ENCODE data around the gene NCR1.
"Not testable (repeated sequence)": the region's sequence is repeated elsewhere in the genome, so short reads cannot be mapped to it uniquely, and the experiment has no call there.

NCR1 gene

GRCh38 chr19:54907899-54908298, 2.0 kb downstream of the NCR1 start:
- not testable (repeated sequence) for DNase-seq (ENCODE audit: low spot score)

GRCh38 chr19:54916822-54917221, 10.9 kb downstream of the NCR1 start:
- DNase-seq (ENCODE audit: low spot score), result no peak

DNA sequence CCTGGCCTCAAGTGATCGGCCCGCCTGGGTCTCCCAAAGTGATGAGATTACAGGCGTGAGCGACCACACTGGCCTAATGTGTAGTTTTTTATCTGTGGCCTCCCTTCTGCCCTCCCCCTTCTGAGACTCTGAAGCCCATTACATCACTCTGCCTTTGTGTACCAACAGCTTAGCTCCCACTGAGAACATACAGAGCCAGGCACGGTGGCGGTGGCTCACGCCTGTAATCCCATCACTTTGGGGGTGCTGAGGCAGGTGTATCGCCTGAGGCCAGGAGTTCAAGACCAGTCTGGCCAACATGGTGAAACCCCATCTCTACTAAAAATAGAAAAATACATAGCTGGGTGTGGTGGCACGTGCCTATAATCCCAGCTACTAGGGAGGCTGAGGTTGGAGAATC, 12.6 kb downstream of the NCR1 start:
- DNase-seq (ENCODE audit: low spot score), result no peak

DNA sequence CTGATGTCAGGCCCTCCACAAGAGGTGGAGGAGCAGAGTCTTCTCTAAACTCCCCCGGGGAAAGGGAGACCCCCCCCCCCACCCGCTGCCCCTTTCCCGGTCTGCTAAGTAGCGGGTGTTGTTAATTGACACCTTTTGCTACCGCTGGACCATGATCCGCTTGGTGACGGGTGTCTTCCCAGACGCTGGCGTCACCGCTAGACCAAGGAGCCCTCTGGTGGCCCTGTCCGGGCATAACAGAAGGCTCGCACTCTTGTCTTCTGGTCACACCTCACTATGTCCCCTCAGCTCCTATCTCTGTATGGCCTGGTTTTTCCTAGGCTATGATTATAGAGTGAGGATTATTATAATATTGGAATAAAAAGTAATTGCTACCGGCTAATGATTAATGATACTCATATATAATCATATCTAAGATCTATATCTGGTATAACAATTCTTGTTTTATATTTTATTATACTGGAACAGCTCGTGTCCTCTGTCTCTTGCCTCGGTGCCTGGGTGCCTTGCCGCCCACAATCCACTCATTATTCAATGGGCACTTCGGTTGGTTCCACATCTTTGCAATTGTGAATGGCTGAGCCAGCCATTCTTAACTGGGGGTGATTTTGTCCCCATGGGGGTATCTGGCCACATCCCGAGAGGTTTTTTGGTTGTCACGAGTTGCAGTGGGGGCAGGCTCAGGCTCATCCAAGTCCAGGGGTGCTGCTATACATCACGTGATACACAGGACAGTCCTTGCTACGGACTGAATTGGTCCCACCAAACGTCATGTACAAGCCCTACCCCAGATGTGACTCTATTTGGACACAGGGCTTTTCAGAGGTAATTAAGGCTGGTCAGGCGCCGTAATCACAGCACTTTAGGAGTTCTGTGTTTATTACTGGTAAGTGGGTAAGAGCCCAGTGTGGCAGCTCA, 14.0 kb downstream of the NCR1 start:
- not testable (repeated sequence) for DNase-seq (ENCODE audit: low spot score)

- DNase-seq (ENCODE audit: low spot score), result no peak
These were observed 15.1 kb downstream of the NCR1 start for GRCh38 chr19:54921082-54921481.

DNA sequence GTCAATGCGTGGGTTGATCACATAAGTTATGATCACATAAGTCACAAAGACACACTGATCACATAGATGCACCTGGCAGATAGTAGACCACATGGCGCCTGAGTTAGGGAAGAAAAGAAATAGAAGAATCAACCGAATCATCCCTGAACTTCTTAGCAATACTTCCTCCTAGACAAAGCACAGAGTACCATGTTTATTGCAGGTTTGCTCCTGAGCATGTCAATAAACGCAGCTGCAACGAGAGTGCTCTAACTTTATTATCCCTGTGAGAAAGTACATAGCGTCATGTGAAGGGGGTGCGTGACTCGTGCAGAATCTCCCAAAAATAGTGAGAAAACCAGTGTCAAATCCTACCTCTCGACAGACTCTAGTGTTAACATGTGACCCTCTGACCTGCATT, 17.3 kb downstream of the NCR1 start:
- DNase-seq (ENCODE audit: low spot score), result no peak

DNA sequence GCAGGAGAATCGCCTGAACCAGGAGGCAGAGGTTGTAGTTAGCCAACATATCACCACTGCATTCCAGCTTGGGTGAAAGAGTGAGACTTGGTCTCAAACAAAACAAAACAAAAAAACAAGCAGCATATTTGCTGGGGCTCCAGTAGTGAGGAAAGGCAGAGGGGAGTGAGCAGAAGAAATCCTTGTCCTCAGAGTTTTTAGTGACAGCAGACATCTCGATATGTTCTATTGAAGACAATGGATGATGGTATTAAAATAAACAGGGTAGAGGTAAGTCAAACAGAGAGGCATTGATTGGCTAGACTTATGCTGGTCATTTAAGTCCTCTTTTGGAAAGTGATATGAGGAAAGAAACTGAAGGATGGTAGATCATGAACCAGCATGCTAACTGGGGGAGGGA, 22.4 kb downstream of the NCR1 start:
- no peak for DNase-seq (ENCODE audit: low spot score)

GRCh38 chr19:54937926-54938325, 32.0 kb downstream of the NCR1 start:
- DNase-seq (ENCODE audit: low spot score), result no peak

DNA sequence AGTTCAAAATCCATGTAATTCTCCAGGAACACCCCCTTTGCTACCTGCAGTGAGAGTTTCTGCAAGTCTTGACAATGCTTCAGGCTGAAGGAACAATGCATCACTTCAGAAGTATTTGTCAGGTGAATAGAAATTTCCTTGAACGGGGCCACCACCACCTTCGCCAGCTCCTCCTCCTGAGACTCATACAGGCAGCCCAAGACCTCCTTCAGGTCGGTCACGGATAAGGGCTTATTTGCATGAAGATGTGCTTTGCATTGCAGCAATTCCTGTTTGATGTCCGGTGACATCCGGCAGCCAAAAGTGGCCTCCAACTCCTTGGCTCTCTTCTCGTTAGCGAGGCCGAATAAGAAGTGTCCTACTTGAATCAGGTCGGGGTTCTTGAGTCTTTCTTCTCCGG, 33.0 kb downstream of the NCR1 start:
- no peak for DNase-seq (ENCODE audit: low spot score)

- DNase-seq (ENCODE audit: low spot score), result not testable (repeated sequence)
These were observed 33.6 kb downstream of the NCR1 start for GRCh38 chr19:54939538-54939937.

DNA sequence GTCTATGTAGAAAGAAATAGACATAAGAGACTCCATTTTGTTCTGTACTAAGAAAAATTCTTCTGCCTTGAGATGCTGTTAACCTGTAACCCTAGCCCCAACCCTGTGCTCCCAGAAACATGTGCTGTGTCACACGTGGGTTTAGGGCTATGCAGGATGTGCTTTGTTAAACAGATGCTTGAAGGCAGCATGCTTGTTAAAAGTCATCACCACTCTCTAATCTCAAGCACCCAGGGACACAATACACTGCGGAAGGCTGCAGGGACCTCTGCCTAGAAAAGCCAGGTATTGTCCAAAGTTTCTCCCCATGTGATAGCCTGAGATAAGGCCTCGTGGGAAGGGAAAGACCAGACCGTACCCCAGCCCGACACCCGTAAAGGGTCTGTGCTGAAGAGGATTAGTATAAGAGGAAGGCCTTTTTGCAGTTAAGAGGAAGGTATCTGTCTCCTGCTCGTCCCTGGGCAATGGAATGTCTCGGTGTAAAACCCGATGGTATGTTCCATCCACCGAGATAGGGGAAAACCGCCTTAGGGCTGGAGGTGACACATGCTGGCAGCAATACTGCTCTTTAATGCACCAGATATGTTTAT, 37.9 kb downstream of the NCR1 start:
- DNase-seq (ENCODE audit: low spot score), result not testable (repeated sequence)

GRCh38 chr19:54947381-54947780, 41.4 kb downstream of the NCR1 start, which contains the start of gene NLRP7:
TSS of gene NLRP7 (minus strand) at chr19:54947530.
- no peak for DNase-seq (ENCODE audit: low spot score)

DNA sequence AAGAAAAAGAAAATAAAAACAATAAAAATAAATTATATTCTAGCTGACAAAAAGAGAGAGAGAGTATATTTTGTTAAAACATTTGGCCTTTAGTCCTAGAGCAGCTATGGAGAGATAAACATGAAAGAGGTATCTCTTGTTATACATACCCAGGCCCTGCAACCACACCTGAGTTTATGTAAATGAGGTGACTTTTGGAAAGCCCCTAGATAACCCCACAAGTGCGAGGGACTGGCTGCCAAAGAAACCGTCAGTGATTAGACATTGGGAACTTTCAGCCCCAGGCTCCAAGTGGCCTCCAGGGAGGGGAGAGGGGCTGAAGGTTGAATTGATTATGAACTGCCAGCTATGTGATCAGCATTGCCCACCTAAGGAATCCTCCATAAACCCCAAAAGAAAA, 43.5 kb downstream of the NCR1 start:
- no peak for DNase-seq (ENCODE audit: low spot score)

GRCh38 chr19:54950580-54950979, 44.6 kb downstream of the NCR1 start:
- DNase-seq (ENCODE audit: low spot score), result not testable (repeated sequence)

DNA sequence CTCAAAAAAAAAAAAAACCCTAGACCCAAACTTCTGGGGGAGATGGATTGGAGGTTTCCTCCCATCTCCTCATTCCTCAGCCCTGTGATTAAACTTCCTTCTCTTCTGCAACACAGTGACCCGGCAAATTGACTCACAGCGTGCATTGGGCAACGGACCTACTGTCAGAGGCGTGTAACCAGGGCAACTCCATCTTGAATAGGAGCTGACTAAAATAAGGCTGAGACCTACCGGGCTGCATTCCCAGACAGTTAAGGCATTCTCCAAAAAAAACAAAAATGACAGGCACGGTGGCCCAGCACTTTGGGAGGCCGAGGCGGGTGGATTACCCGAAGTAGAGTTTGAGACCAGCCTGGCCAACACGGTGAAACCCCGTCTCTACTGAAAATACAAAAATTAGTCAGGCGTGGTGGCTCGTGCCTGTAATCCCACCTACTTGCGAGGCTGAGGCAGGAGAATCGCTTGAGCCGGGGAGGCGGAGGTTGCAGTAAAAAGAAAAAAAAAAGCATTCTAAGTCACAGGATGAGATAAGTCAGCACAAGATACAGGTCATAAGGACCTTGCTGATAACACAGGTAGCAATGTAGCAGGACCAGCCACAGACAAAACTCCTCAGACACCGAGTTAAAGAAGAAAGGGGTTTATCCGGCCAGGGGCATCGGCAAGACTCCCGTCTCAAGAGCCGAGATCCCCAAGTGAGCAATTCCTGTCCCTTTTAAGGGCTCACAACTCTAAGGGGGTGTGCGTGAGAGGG, 46.8 kb downstream of the NCR1 start:
- DNase-seq (ENCODE audit: low spot score), result no peak

GRCh38 chr19:54953345-54953713, 47.4 kb downstream of the NCR1 start:
- not testable (repeated sequence) for DNase-seq (ENCODE audit: low spot score)

DNA sequence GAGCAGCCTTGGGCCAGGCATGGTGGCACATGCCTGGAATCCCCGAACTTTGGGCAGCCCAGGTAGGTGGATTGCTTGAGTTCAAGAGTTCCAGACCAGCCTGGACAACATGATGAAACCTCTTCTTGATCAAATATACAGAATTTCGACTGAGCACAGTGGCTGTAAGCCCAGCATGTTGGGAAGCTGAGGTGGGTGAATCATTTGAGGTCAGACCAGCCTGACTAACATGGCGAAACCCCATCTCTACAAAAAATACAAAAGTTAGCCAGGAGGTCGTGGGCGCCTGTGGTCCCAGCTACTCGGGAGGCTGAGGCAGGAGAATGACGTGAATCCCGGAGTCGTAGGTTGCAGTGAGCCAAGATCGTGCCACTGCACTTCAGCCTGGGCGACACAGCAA, 49.4 kb downstream of the NCR1 start:
- DNase-seq (ENCODE audit: low spot score), result no peak

DNA sequence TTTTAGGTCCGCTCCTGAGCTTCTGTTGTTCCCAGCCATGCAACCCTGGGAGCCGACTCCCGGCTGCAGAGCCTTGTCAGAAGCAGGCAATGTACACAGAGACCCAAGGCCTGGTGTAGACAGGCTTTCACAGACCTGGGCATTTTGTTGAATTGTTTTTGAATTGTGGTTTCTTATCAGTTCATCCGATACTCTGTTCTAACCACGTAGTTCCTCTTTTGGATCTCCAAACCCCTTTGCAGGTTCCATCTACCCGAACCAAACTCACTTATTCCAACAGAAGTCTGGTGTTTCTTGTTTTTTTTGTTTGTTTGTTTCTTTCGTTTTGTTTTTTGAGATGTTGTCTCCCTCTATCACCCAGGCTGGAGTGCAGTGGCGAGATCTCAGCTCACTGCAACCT, 53.9 kb downstream of the NCR1 start:
- DNase-seq (ENCODE audit: low spot score), result no peak

Measured in AG08395 (cell line).